ENCODE measurements around the gene RNF126.

RNF126 gene

GRCh38 chr19:615619-616018, 47.4 kb downstream of the RNF126 start:
- ChIA-PET CTCF (no interaction called here), POLR2A (no interaction called here)
- DNase-seq (ENCODE audit: extremely low spot score): no peak
- no peak for TF ChIP-seq HDGF (IDR thresholded peaks at IDR 0.05; ENCODE audit: borderline replicate concordance)
- no peak for TF ChIP-seq ARNT (IDR thresholded peaks at IDR 0.05)
- no peak for TF ChIP-seq FOXK2 (IDR thresholded peaks at IDR 0.05)
- no peak for TF ChIP-seq SUZ12 (IDR thresholded peaks at IDR 0.05)
- TF ChIP-seq, protein P1, sequence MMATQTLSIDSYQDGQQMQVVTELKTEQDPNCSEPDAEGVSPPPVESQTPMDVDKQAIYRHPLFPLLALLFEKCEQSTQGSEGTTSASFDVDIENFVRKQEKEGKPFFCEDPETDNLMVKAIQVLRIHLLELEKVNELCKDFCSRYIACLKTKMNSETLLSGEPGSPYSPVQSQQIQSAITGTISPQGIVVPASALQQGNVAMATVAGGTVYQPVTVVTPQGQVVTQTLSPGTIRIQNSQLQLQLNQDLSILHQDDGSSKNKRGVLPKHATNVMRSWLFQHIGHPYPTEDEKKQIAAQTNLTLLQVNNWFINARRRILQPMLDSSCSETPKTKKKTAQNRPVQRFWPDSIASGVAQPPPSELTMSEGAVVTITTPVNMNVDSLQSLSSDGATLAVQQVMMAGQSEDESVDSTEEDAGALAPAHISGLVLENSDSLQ (IDR thresholded peaks at IDR 0.05): no peak
- TF ChIP-seq LEF1 (IDR thresholded peaks at IDR 0.05; ENCODE audit: borderline replicate concordance): no peak
- TF ChIP-seq TARDBP (IDR thresholded peaks at IDR 0.05): no peak
- TF ChIP-seq SP1 (IDR thresholded peaks at IDR 0.05): no peak
- TF ChIP-seq FOXM1 (IDR thresholded peaks at IDR 0.05; ENCODE audit: borderline replicate concordance): no peak
- TF ChIP-seq ELF4 (IDR thresholded peaks at IDR 0.05): no peak
- no peak for TF ChIP-seq ZNF384 (IDR thresholded peaks at IDR 0.05)
- TF ChIP-seq NFRKB (IDR thresholded peaks at IDR 0.05): no peak

GRCh38 chr19:613732-614567, 49.1 kb downstream of the RNF126 start:
- POLR2A ChIA-PET: no interaction called here
- CTCF ChIA-PET: no interaction called here

DNA sequence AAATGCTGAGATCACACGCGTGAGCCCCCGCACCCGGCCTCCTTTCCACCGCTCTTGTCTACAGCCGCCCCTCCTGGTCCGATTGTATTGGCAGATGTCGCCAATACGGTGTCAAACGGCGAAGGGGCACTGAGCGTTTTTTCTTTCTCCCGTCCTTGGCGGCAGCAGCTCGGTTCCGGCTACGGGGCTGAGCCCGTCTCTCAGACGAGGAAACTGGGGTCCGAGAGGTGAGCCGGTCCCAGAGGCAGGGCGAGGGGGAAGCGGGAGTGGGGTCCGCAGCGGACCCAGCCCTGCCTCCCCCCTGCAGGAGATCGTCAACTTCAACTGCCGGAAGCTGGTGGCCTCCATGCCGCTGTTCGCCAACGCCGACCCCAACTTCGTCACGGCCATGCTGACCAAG, 50.1 kb downstream of the RNF126 start:
- DNase-seq (ENCODE audit: extremely low spot score): no peak
- POLR2A ChIA-PET: no interaction called here
- TF ChIP-seq FOXA1 (IDR thresholded peaks at IDR 0.05): no peak
- TF ChIP-seq FOXK2 (IDR thresholded peaks at IDR 0.05): no peak
- TF ChIP-seq BHLHE40 (IDR thresholded peaks at IDR 0.05; ENCODE audit: borderline replicate concordance): no peak
- TF ChIP-seq NFRKB (IDR thresholded peaks at IDR 0.05): no peak
- no peak for TF ChIP-seq SP1 (IDR thresholded peaks at IDR 0.05)
- no peak for TF ChIP-seq LEF1 (IDR thresholded peaks at IDR 0.05; ENCODE audit: borderline replicate concordance)
- TF ChIP-seq SUZ12 (IDR thresholded peaks at IDR 0.05): no peak
- CTCF ChIA-PET: no interaction called here

More at GRCh38 chr19:613732-614567, 49.1 kb downstream of the RNF126 start:
- no peak for DNase-seq (ENCODE audit: extremely low spot score)
- TF ChIP-seq LEF1 (IDR thresholded peaks at IDR 0.05; ENCODE audit: borderline replicate concordance) (no peak), ELF4 (IDR thresholded peaks at IDR 0.05) (no peak), ZNF384 (IDR thresholded peaks at IDR 0.05) (no peak), FOXK2 (IDR thresholded peaks at IDR 0.05) (no peak), HDGF (IDR thresholded peaks at IDR 0.05; ENCODE audit: borderline replicate concordance) (no peak), CTBP1 (IDR thresholded peaks at IDR 0.05; ENCODE audit: borderline replicate concordance) (no peak), L3MBTL2 (conservative IDR thresholded peaks at IDR 0.05) (no peak), FOXM1 (IDR thresholded peaks at IDR 0.05; ENCODE audit: borderline replicate concordance) (no peak), NFRKB (IDR thresholded peaks at IDR 0.05) (no peak), BHLHE40 (IDR thresholded peaks at IDR 0.05; ENCODE audit: borderline replicate concordance) (no peak), SP1 (IDR thresholded peaks at IDR 0.05) (no peak), ARNT (IDR thresholded peaks at IDR 0.05) (no peak), TARDBP (IDR thresholded peaks at IDR 0.05) (no peak), FOXA1 (IDR thresholded peaks at IDR 0.05) (no peak), SUZ12 (IDR thresholded peaks at IDR 0.05) (no peak)
- TF ChIP-seq, protein P1 (IDR thresholded peaks at IDR 0.05): no peak

DNA sequence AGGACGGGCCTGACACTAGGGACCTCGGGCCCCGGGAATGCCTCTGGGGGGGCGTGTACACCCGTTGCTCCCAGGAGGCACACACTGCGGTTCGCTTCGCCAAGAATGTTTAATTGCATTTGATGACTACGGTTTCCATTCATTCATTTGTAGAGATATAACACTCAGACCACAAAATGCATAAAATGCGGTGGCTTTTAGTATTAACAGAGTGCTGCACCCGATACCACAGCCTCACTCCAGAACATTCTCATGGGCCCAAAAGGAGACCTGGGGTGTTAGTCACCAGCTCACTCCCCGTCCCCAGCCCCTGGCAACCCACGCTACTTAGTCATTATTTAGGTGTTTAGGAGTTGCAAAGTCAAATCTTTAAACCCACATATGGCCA, 51.5 kb downstream of the RNF126 start:
- no peak for DNase-seq (ENCODE audit: extremely low spot score)
- CTCF ChIA-PET: no interaction called here
- POLR2A ChIA-PET: no interaction called here
- no peak for TF ChIP-seq NFRKB (IDR thresholded peaks at IDR 0.05)
- TF ChIP-seq FOXA1 (IDR thresholded peaks at IDR 0.05): no peak
- TF ChIP-seq ZNF384 (IDR thresholded peaks at IDR 0.05): no peak
- no peak for TF ChIP-seq TARDBP (IDR thresholded peaks at IDR 0.05)
- no peak for TF ChIP-seq HDGF (IDR thresholded peaks at IDR 0.05; ENCODE audit: borderline replicate concordance)
- no peak for TF ChIP-seq SP1 (IDR thresholded peaks at IDR 0.05)
- no peak for TF ChIP-seq SUZ12 (IDR thresholded peaks at IDR 0.05)
- no peak for TF ChIP-seq L3MBTL2 (conservative IDR thresholded peaks at IDR 0.05)
- no peak for TF ChIP-seq FOXK2 (IDR thresholded peaks at IDR 0.05)
- TF ChIP-seq BHLHE40 (IDR thresholded peaks at IDR 0.05; ENCODE audit: borderline replicate concordance): no peak
- no peak for TF ChIP-seq CTBP1 (IDR thresholded peaks at IDR 0.05; ENCODE audit: borderline replicate concordance)
- TF ChIP-seq ELF4 (IDR thresholded peaks at IDR 0.05): no peak
- TF ChIP-seq FOXM1 (IDR thresholded peaks at IDR 0.05; ENCODE audit: borderline replicate concordance): no peak
- no peak for TF ChIP-seq ARNT (IDR thresholded peaks at IDR 0.05)
- no peak for TF ChIP-seq LEF1 (IDR thresholded peaks at IDR 0.05; ENCODE audit: borderline replicate concordance)
- TF ChIP-seq, protein P1 (IDR thresholded peaks at IDR 0.05): no peak

DNA sequence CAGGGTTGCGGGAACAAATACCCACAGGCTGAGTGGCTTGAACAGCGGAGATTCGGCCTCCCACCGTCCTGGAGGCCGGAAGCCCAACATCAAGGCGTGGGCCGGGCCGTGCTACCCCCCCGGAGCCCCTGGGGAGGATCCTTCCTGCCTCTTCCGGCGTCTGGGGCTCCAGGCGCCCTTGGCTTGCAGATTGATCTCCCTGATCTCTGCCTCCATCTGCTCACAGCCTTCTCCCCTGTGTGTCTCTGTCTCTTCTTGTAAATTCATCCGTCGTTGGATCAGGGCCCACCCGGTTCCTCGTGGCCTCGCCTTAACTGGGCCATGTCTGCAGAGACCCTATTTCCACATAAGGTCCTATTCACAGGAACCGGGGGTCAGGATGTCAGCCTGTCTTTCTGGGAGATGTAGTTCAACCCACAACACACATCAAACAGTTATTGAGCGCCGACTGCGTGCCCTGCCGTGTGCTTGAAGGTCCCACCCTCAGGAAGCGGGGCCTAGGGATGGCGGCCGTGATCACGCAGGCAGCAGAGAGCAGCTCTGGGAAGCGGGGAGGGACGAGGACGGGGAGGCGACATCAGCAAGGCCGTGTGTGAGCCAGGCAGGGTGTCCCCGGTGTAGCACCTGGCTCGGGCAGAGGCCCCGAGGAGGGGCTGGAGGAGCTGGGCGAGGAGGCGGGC, 52.1 kb downstream of the RNF126 start:
- ChIA-PET POLR2A (no interaction called here), CTCF (no interaction called here)
- TF ChIP-seq BHLHE40 (IDR thresholded peaks at IDR 0.05; ENCODE audit: borderline replicate concordance) (no peak), SP1 (IDR thresholded peaks at IDR 0.05) (no peak), CTBP1 (IDR thresholded peaks at IDR 0.05; ENCODE audit: borderline replicate concordance) (no peak), FOXA1 (IDR thresholded peaks at IDR 0.05) (no peak), FOXM1 (IDR thresholded peaks at IDR 0.05; ENCODE audit: borderline replicate concordance) (no peak), FOXK2 (IDR thresholded peaks at IDR 0.05) (no peak), ZNF384 (IDR thresholded peaks at IDR 0.05) (no peak), NFRKB (IDR thresholded peaks at IDR 0.05) (no peak), L3MBTL2 (conservative IDR thresholded peaks at IDR 0.05) (no peak), ELF4 (IDR thresholded peaks at IDR 0.05) (no peak), SUZ12 (IDR thresholded peaks at IDR 0.05) (no peak), LEF1 (IDR thresholded peaks at IDR 0.05; ENCODE audit: borderline replicate concordance) (no peak), ARNT (IDR thresholded peaks at IDR 0.05) (no peak), HDGF (IDR thresholded peaks at IDR 0.05; ENCODE audit: borderline replicate concordance) (no peak)
- TF ChIP-seq, protein P1 (IDR thresholded peaks at IDR 0.05): no peak
- DNase-seq (ENCODE audit: extremely low spot score): no peak
